ENCODE data around the gene SRP19. TPM values are rescaled to one million over a fixed set of nuclear protein-coding genes. Genes with fewer than 3 reads are reported as not detected.
A peak's percentile ranks its signal among the peaks of the same experiment; 100 is the strongest.

The SRP19 gene
- total RNA-seq, 2 experiments from 2014 or later, result 54.6 to 68.3 TPM

DNA sequence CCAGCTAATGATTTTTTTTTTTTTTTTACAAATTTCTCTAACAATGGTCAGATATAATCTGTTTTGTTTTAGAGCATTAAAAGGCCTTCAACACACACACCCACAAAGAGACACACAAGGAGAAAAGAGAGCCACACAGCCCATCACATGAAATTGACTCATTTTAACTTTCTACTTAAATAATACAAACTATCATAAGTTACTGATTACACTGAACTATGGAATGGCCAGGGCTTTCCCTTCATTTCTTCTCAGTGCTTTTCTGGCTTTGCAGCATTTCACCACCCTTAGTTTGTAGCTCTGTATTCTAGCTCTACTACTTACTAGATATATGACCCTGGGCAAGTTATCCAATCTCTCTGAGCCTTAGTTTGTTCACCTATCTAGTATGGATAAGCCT is 47.8 kb downstream of the SRP19 start:
- DNase-seq, result no peak
- POLR2A ChIA-PET, result no interaction called here
- H3K4me3 Mint-ChIP-seq, result no peak overlapping the region
- H3K9me3 Mint-ChIP-seq, result no peaks in the 10 kb centered on the region
- H3K36me3 Mint-ChIP-seq (ENCODE audit: low read depth), result peaks cover 61% of the 10 kb centered on the region
- no peak overlapping the region for H3K27ac Mint-ChIP-seq
- peaks cover 20% of the 10 kb centered on the region for H3K4me1 Mint-ChIP-seq
- H3K27me3 Mint-ChIP-seq, result no peaks in the 10 kb centered on the region
- CTCF ChIA-PET, result interaction anchor here (0.9 to 1.8 kb wide), 2 partner anchors 14 to 66 kb away, joined by 3 to 4 read pairs; no protein-coding TSS in a partner anchor

DNA sequence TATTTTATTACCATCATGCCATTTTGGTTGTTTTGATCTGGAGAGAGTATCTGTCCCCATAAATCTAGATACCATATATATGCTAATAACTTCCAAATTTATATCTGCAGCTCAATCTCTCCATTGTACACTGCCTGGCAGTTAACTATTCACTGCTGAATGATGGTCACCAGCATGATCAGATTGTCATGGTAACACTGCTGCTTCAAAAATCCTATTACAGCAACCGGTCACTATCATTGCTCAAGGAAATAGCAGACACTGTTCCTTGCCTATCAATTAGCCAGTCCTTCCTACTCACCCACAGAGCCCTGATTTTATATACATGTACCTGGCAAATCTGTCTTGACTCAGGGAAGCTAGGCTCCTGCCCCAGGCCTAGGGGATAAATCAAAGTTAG is 49.4 kb downstream of the SRP19 start:
- peaks cover 28% of the 10 kb centered on the region for H3K4me1 Mint-ChIP-seq
- no peak overlapping the region for H3K27ac Mint-ChIP-seq
- H3K4me3 Mint-ChIP-seq, result no peak overlapping the region
- H3K27me3 Mint-ChIP-seq, result no peaks in the 10 kb centered on the region
- no peaks in the 10 kb centered on the region for H3K9me3 Mint-ChIP-seq
- ChIA-PET CTCF (interaction anchor here (0.9 to 2.3 kb wide), 2 partner anchors 8 to 12 kb away, joined by 3 to 11 read pairs; no protein-coding TSS in a partner anchor), POLR2A (interaction anchor here (0.8 to 1.5 kb wide), 3 partner anchors 9 to 57 kb away, joined by 3 to 4 read pairs (median 3); partner anchors contain the start of gene SRP19)
- no peak for DNase-seq
- peaks cover 69% of the 10 kb centered on the region for H3K36me3 Mint-ChIP-seq (ENCODE audit: low read depth)

DNA sequence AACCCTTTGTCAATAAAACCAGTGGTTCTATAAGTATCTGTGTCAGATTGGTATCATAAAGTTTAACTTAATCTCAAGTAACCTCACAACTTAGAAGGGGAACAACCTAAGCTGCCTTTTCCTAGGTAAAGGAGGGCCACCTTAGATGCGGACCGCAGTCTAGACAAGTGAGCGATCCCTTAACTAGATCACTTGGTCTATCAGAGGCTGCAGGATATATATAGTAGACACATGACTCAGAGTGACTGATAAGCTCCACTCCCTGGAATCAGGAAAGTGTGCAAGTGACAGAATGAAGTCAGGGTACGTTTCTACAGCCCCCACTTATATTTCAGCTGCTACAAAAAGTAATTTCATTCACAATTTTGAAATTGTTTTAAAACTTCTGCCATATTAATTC is 53.5 kb downstream of the SRP19 start:
- H3K4me3 Mint-ChIP-seq, result no peak overlapping the region
- CTCF ChIA-PET, result interaction anchor here (1.7 kb wide), 1 partner anchor 9 kb away, joined by 5 read pairs; no protein-coding TSS in a partner anchor
- H3K9me3 Mint-ChIP-seq, result no peaks in the 10 kb centered on the region
- no peak for DNase-seq
- H3K27ac Mint-ChIP-seq, result peak overlapping the region; percentile 49
- peaks cover 64% of the 10 kb centered on the region for H3K4me1 Mint-ChIP-seq
- POLR2A ChIA-PET, result no interaction called here
- H3K36me3 Mint-ChIP-seq (ENCODE audit: low read depth), result peaks cover 87% of the 10 kb centered on the region
- no peaks in the 10 kb centered on the region for H3K27me3 Mint-ChIP-seq

- no peak for DNase-seq
- H3K27ac Mint-ChIP-seq, result peak overlapping the region; percentile 73
- H3K27me3 Mint-ChIP-seq, result no peaks in the 10 kb centered on the region
- CTCF ChIA-PET, result interaction anchor here (0.6 to 1.8 kb wide), 9 partner anchors 13 to 181 kb away, joined by 3 to 6 read pairs (median 4); partner anchors contain the start of gene SRP19
- peaks cover 84% of the 10 kb centered on the region for H3K36me3 Mint-ChIP-seq (ENCODE audit: low read depth)
- H3K9me3 Mint-ChIP-seq, result no peaks in the 10 kb centered on the region
- H3K4me1 Mint-ChIP-seq, result peaks cover 73% of the 10 kb centered on the region
- H3K4me3 Mint-ChIP-seq, result no peak overlapping the region
- POLR2A ChIA-PET, result interaction anchor here (0.8 to 1.7 kb wide), 8 partner anchors 21 to 63 kb away, joined by 3 to 8 read pairs (median 4); partner anchors contain the start of genes DCP2 and SRP19
Observed at GRCh38 chr5:112915831-112916230, 54.7 kb downstream of the SRP19 start.

- Mint-ChIP-seq H3K36me3 (ENCODE audit: low read depth) (peaks cover 78% of the 10 kb centered on the region), H3K4me1 (peaks cover 73% of the 10 kb centered on the region), H3K27me3 (no peaks in the 10 kb centered on the region), H3K9me3 (no peaks in the 10 kb centered on the region), H3K4me3 (no peak overlapping the region), H3K27ac (no peak overlapping the region)
- peak; percentile 31 for DNase-seq
- ChIA-PET CTCF (interaction anchor here (1.0 kb wide), 1 partner anchor 69 kb away, joined by 4 read pairs; no protein-coding TSS in a partner anchor), POLR2A (interaction anchor here (1.2 to 8.8 kb wide), 2 partner anchors 13 to 58 kb away, joined by 3 to 94 read pairs; partner anchors contain the start of gene DCP2)
Observed at GRCh38 chr5:112917453-112917995, 56.4 kb downstream of the SRP19 start.

DNA sequence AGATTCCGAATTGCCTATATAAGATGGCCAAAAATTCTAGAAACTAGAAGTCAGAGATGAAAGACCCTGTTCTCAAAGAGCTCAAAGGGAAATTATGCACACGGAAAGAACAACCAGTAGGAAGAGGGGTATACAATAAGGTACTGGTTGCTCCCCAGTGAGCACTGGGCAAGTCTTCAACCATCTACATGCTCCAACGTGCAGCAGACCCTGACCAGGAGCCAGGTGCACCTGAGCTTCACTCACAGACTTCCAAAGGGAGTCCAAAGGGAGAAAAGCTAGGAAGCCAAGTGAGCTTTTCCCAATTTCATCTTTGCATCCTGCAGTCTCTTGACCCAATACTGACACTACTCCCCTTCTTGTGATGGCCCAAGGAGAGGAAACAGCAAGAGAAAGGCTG is 57.0 kb downstream of the SRP19 start:
- CTCF ChIA-PET, result interaction anchor here (0.8 to 1.0 kb wide), 2 partner anchors 29 to 70 kb away, joined by 3 to 4 read pairs; no protein-coding TSS in a partner anchor
- no peaks in the 10 kb centered on the region for H3K9me3 Mint-ChIP-seq
- H3K4me3 Mint-ChIP-seq, result no peak overlapping the region
- no peak for DNase-seq
- H3K27ac Mint-ChIP-seq, result no peak overlapping the region
- POLR2A ChIA-PET, result interaction anchor here (1.1 to 8.8 kb wide), 4 partner anchors 14 to 57 kb away, joined by 3 to 94 read pairs (median 3); partner anchors contain the start of gene DCP2
- peaks cover 72% of the 10 kb centered on the region for H3K36me3 Mint-ChIP-seq (ENCODE audit: low read depth)
- peaks cover 73% of the 10 kb centered on the region for H3K4me1 Mint-ChIP-seq
- no peaks in the 10 kb centered on the region for H3K27me3 Mint-ChIP-seq

GRCh38 chr5:112918679-112919078 is 57.6 kb downstream of the SRP19 start:
- H3K36me3 Mint-ChIP-seq (ENCODE audit: low read depth), result peaks cover 68% of the 10 kb centered on the region
- H3K9me3 Mint-ChIP-seq, result no peaks in the 10 kb centered on the region
- H3K27ac Mint-ChIP-seq, result no peak overlapping the region
- no peak overlapping the region for H3K4me3 Mint-ChIP-seq
- ChIA-PET POLR2A (interaction anchor here (0.6 to 8.8 kb wide), 5 partner anchors 14 to 57 kb away, joined by 3 to 94 read pairs (median 3); partner anchors contain the start of gene DCP2), CTCF (interaction anchor here (0.8 to 1.0 kb wide), 2 partner anchors 30 to 70 kb away, joined by 3 to 4 read pairs; no protein-coding TSS in a partner anchor)
- no peak for DNase-seq
- no peaks in the 10 kb centered on the region for H3K27me3 Mint-ChIP-seq
- peaks cover 76% of the 10 kb centered on the region for H3K4me1 Mint-ChIP-seq

Other genes starting within 250 kb of the SRP19 start
- 10 to 100 TPM; 21.7 to 21.9 TPM for gene APC, start 123.4 kb upstream of the SRP19 start, total RNA-seq
- 10 to 100 TPM; 95.0 to 96.3 TPM for gene REEP5, start 60.9 kb downstream of the SRP19 start, total RNA-seq
- 100 to 1,000 TPM; 135 to 138 TPM for gene DCP2, start 115.5 kb downstream of the SRP19 start, total RNA-seq